SK-N-SH (cell line): ENCODE results near the gene ADGB.

Source experiments
- MXI1 ChIP-seq: IDR thresholded peaks from 2 replicates; pipeline ENCODE4 v1.6.1; 2012; ENCODE audit warnings: mild to moderate bottlenecking, low read depth, low read length, improper control_type of control experiment
- POLR2AphosphoS5 ChIP-seq: IDR thresholded peaks from 2 replicates; pipeline ENCODE4 v1.6.1; 2012; ENCODE audit warnings: low read depth, low read length
- RAD21 ChIP-seq: IDR thresholded peaks from 2 replicates; pipeline ENCODE4 v1.6.1; 2012; ENCODE audit warnings: mild to moderate bottlenecking, low read length
- TF ChIP-seq, protein P1 (sequence below): fragments of 200-600 bp; sonication (generic); IDR thresholded peaks from 2 replicates; pipeline ENCODE4 v1.6.1; 2017; ENCODE audit warnings: antibody characterized with exemption, mild to moderate bottlenecking, moderate library complexity

DNA sequence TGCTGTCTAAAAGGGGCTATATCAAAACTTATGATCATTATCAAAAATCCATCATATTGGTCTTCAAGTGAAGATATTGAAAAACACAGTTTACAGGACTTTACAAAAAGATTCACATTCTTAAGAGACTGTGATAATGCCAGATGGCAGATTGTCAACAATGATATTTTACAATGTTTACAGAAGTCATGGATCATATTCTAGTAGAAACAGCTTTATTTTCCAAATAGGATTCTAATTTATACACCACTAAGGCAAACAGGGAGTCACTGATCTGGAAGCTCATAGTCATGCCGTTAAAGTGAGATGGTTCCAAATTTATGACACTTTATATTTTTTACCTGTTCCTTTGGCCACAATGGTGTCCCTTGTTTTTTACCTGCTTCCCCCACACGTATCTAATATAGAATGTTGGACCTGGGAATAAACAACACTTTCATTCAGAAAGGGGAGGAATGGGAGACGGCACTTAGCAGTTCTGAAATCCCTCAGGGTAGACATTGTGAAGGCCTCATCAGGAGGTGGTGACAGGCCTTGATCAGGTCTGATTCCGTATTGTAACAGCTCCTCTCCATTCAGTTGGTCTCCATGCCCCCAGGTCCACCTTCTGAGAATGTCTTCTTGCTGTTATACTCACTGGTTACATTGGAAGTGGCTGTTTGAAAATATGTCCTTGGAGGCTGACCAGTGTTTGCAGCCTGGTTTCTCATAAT, 228.6 kb downstream of the ADGB start:
- TF ChIP-seq MXI1 = no peak
- no peak for TF ChIP-seq POLR2AphosphoS5
- TF ChIP-seq, protein P1, sequence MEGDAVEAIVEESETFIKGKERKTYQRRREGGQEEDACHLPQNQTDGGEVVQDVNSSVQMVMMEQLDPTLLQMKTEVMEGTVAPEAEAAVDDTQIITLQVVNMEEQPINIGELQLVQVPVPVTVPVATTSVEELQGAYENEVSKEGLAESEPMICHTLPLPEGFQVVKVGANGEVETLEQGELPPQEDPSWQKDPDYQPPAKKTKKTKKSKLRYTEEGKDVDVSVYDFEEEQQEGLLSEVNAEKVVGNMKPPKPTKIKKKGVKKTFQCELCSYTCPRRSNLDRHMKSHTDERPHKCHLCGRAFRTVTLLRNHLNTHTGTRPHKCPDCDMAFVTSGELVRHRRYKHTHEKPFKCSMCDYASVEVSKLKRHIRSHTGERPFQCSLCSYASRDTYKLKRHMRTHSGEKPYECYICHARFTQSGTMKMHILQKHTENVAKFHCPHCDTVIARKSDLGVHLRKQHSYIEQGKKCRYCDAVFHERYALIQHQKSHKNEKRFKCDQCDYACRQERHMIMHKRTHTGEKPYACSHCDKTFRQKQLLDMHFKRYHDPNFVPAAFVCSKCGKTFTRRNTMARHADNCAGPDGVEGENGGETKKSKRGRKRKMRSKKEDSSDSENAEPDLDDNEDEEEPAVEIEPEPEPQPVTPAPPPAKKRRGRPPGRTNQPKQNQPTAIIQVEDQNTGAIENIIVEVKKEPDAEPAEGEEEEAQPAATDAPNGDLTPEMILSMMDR = no peak
- TF ChIP-seq RAD21 = no peak
